HG03342 (cell line): ENCODE data around the gene NPSR1.

Experiments used
- ATAC-seq: cut with Tn5 transposase; IDR thresholded peaks from one replicate; pipeline ENCODE4 v1.9.1; 2021; ENCODE audit warnings: mild to moderate bottlenecking, moderate library complexity; ENCODE audit not compliant: unreplicated experiment

Gene NPSR1

DNA sequence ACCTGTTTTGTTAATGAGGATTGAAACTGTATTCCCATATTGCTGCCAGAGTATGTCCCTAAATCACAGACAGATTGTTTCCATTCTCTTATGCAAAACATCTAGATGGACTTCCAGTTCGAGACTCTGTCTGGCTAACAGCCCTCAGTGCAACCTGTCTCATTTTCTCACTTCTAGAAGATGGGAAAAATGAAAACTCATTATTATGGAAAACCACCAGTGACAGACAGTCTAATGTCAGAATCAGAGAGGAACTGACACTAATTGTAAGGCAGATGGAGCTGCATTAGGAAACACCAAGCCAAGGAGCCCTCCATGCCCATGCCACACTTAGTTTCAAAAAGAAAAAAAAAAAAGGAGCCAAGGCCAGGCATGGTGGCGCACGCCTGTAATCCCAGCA is 61.6 kb downstream of the NPSR1 start:
- ATAC-seq = no peak

DNA sequence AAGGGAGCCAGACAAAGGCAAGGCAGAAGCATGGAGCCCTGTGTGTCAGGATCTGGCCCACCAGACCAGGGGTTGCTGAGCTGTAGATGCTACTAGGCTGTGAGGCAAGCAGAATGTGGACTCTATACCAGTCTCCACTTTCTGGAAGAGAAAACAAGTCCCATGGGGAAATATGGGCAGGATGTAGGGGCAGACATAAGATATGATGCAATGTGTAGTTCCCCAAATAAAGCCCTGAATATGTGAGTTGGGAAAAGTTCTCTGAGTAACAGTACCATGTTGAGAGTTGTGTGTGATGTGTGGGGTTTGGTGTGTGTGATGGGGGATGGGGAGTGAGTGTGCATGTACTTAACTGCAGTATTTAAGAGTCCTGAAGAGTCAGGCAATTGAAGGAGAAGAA is 62.3 kb downstream of the NPSR1 start:
- ATAC-seq = no peak

DNA sequence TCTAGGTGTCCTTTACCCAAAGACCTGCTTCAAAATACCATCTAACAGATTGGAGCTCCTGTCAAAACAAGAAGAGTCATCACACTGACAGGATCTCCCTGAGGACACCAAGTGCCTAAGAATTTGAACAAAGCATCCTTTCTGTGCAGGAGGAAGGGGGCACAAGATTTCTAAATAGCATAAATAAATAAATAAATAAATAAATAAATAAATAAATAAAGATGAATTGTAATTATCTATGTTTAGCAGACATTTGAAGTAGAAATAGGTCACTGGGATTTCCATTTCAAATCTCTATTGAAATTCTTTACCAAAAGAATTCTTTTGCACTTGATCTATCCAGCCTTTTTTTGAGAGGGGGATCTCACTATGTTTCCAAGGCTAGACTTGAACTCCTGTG is 65.3 kb downstream of the NPSR1 start:
- ATAC-seq = no peak

DNA sequence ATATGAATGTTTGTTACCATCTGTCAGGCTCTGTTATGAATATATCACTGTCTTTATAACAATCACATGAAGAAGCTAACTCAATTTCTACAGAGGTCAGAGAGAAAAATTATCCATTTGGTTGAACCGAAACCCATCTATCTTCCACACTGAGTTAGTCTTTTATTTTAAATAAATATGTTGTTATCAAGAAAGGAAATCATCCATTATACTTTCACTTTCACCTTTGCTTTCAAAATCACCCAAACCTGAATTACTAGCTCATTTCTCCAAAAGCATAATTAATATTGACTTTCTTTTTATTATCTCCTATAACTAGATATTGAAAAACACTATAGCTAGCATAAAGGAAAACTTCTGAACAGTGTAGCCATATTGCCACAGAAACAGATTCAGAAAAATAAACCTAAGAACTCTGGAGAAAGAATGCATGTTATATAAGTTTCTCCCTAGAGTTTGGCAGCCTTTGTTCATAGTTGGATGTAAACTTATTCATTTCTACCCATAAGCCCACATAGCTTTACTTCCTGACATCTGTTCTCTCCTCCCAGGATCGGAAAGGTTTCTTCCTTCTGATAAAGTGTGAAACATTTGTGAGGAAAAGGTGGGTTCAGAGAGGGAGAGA is 66.0 kb downstream of the NPSR1 start:
- no peak for ATAC-seq

DNA sequence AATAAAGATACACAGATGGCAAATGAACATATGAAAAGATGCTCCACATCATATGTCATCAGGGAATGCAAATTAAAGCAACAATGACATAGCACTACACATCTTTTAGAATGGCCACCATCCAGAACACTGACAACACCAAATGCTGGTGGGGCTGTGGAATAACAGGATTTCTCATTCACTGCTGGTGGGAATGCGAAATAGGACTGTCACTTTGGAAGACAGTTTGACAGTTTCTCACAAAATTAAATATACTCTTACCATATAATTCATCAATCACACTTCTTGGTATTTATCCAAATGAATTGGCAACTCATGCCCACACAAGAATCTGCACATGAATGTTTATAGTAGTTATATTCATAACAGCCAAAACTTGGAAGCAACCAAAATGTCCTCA is 68.2 kb downstream of the NPSR1 start:
- no peak for ATAC-seq

DNA sequence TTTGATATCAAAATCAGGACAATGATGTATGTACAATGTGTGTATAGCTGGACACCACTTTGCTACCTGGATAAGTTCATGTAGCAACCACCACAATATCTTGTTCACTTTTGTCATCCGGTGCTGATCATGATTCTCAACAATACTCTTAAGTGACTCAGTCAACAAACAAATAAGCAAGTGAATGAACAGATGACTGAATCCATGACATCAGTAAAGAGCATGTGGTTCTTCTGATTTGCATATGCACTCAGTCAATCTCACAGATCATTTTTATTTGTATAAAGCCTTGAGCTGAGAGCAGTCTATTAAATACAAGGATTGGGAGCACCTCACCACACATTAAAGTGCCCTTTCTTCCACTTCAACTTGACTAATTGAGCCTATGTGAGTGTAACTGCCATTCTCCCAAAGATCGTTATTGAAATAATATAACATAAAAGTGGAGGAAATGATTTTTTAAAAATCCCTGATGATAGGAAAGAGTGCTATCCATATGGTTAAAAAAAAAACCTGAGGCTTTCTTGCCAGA is 69.5 kb downstream of the NPSR1 start:
- ATAC-seq = no peak

DNA sequence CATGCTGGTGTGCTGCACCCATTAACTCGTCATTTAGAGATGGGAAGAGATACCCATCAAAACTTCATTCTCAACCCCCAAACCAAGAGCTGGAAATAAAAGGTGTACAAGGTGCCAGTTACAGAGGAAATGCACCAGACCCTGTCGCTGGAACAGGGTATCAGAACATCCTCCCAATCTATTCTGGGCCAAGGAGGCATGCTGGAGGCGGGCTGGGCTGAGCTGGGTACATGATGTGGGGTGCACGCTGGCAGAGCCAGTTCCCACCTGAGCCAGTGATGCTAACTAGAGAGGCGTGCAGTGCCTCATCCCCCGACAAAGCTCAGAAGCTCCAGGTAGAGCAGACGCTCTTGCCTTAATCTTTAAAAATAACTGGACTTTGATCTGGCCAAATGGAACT is 70.1 kb downstream of the NPSR1 start:
- no peak for ATAC-seq

DNA sequence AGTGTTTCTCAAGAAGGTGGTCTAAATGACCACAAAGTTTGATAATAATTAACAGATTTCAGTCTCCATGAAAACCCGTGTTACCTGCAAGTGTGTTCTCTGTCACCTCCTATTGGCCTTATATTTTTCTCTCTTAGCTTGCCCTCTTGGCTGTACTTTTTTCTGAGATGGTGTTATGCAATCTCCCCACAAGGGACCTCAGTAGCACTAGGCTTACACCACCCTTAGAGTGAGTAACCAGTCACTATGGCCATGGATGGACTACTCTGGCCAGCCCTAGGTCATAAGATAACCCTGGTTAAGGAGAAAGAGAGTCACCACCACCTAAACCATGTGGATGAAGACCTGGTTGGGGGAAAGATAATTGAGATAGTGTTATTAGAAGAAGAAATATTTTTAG is 76.8 kb downstream of the NPSR1 start:
- no peak for ATAC-seq

DNA sequence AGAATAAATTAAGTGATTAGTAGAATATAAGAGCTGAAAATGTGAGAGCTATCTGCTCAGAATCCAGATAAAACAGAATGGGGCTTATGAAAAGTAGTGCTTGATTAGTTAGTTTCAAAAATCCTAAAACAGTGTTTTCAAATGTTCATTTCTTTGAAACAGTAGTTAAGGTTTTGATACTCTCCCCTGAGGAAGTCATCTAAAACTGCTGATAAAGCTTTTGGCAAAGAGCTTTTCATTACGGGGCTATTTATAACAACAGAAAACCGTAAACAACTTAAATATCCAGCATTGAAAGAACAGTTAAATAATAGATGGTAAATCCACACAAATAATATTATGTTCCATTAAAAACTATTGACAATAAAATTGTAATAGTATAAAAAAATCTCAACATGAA is 77.5 kb downstream of the NPSR1 start:
- no peak for ATAC-seq

DNA sequence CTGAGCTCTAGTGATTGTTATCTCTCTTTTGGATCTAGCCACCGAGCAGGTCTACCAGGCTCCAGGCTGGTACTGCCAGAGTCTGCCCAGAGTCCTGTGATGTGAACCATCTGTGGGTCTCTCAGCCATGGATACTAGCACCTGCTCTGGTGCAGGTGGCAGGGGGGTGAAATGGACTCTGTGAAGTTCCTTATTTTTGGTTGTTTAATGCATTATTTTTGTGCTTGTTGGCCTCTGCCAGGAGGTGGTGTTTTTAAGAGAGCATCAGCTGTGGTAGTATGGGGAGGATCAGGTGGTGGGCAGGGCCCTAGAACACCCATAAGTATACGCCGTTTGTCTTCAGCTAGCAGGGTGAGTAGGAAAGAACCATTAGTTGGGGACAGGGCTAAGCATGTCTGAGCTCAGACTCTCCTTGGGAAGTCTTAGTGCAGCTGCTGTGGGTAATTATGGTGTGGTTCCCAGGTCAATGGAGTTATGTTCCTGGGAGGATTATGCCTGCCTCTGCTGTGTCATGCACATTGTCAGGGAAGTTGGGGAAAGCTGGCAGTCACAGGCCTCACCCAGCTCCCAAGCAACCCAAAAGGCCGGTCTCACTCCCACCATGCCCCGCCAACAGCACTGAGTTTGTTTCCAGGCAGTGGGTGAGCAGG is 81.8 kb downstream of the NPSR1 start:
- no peak for ATAC-seq

DNA sequence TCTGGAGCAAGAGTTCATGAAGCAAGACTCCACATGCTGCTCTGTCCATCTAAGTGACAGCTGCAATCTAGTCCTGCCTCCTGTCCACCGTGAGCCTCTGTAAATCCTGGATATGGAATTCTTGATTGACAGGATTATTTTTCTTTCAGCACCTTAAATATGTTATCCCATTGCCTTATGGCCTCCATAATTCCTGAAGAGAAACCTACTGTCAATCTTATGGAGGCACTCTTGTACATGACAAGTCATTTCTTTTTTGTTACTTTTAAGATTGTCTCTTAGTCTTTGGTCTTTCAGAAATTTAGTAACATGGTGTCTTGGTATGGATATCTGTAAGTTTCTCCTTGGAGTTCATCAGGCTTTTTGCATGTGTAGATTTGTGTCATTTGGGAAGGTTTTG is 82.8 kb downstream of the NPSR1 start:
- ATAC-seq = no peak

DNA sequence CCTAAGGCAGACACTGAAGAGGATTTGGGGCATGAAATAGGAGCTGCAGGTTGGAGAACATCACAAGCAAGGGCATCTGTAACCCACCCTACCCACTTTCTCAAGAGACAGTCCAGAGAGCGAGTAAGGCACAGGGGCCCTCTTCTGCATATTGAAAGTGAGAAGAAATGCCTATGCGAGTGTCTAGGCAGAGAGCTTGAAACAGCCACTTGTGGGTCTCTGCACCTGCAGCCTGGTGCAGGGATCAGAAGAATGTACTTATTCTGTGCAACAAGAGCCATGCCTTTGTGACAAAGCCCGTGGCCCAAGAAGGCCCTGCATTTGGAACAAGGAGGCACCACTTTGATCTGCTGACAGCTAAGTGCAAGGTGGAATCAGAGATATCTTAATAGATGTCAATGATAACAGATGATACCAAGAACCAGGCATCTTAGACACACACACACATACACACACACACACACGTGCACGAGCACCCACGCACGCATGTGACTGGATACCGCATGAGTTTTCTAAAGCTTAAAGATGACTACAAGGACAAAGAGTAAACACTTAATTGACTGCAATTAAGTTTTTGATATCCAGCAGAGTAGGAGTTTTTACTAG is 89.3 kb downstream of the NPSR1 start:
- ATAC-seq = no peak

DNA sequence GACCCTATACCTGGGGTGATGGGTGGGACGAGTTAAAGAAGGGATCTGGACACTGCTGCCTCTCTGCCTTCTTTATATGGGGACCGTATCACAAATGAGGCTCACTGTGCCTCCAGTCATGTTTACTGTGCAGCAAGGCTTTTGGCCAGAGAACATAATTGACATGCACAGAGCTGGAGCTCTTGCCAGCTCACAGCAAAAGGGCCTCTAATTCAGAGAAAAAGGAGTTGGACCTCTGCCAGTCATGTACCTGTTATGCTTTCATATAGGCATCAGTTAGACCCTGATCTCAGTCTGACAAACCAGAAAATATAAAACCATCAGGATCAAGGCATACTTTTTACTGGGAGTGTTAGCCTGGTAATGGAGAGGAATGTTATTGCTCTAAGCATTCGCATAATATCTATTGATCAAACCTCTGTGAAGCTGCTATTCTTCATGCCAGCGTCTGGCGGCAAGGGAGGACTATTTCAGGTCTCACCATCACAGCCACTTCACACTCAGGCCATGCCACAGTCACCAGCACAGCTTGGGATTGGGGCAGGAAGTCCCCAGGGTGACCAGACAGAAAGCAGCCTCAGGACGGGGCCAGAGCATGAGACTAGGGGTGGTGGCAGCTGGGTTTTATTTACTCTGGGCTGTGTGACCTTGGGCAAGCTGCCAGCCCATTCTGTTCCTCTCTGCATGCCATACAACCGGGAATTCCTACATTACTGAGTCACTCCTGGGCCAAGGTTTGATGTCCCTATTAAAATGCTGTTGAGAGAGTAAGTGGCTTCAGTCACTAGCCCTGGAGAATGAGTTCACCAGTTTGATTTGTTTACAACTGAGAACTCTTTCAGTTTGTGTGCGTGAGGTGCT is 90.1 kb downstream of the NPSR1 start:
- no peak for ATAC-seq

DNA sequence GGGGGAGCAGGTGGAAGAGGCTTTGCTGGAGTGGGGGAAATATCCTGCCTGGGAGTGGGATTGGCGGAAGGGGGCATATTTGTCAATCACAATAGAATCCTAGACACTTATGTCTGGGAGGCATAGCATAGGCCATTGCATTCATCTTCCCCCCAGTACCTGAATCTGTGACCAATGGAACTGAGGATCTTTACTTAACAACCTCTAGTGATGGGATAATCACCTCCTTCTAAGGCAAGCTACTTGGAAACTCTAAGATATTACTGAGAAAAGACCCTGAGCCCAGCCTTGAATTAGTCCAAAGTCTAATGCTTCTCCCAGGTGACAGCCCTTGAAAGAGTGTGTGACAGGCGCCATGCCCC is 90.7 kb downstream of the NPSR1 start:
- ATAC-seq = no peak

DNA sequence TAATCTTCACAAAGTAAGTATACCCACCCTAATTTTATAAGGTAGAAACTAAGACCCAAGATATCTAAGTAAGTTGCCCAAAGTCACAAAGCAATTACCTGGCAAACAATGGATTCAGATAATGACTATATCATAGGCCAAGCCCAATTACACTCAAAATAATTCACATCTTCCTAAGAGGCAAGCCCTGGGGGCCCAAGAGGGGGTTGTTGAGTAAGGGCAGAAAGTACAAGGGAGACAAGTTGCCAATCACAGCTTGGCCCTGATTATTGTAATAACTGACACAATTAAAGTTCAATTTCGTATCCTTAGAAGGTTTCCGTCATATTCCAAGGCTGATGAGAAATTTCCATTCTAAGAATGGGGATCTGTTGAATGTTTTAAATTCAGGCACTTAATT is 91.4 kb downstream of the NPSR1 start:
- ATAC-seq = no peak

DNA sequence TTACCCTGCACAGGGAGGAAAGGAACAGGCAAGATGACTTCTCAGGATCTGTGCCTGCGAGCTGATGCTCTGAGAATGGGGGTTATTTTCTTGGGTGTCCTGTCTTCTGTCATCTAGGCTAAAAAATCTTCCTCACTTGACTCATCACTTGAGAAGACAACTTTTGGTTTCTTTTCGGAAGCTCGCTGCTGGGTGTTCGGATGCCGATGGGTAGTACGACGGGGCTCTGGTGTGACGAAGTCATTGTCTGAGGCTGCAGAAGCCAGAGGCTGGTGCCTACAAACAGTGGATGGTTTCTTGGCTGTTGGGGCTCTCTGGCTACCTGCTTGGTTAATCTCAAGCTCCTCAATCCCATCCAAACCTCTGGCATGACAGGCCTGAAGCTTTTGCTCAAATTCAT is 92.2 kb downstream of the NPSR1 start:
- ATAC-seq = no peak

DNA sequence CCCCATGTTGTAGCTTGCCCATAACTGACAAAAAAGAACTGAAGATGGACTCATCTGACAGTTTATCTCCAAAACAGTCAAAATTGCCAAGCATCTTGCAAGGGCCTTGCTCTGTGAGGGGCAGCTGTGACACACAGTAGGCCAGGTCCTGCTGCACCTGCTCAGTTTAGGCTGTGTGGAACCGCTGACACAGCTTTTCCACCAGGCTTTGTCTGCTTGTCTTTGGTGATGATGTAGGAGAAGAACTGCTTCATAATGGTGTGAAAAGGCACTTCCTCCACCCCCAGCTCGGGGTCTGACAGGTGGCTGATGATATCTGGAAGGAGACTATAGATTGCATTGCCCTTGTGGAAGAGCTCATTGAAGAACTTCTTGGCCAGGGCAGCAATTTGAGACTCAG is 92.6 kb downstream of the NPSR1 start:
- ATAC-seq = no peak

DNA sequence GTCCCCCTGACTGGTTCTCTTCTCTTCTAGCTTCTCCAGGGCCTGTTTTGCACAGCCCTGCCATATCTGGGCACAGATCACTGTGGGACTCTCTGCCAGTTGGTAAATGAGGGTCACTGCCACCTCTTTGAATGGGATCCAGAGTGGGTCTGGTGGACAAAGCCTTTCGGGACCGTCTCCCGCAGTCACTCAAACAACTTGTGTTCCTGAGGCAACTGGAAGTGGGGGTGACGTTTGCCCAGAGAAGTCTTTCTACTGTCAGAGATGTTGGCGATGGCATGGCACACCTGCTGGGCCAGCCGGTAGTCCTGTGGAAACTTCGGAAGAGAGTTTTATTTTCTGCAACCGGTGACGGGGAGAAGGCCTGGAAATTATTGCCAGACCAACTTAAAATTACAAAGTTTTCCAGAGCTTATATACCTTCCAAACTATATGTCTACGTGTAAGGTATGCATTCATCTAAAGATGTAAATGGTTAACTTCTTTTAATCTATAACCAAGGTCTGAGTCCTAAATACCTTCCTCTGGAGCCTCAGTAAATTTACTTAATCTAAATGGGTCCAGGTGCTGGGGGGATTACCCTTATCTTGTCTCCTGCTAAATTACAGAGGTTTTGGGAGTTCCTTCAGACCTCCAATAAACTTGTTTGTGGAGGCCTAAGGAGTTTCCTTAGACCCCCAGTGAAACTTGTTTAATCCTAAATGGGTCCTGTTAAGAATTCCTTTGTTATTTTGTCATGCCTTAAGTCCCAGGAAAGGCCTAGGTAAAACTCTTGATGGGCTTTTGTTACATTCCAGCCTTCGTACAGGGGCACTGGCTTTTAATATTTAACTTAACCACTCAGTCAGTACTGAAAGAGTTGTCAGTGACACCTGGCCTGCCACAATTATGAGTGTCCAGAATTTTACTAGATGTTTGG is 94.0 kb downstream of the NPSR1 start:
- ATAC-seq = no peak

DNA sequence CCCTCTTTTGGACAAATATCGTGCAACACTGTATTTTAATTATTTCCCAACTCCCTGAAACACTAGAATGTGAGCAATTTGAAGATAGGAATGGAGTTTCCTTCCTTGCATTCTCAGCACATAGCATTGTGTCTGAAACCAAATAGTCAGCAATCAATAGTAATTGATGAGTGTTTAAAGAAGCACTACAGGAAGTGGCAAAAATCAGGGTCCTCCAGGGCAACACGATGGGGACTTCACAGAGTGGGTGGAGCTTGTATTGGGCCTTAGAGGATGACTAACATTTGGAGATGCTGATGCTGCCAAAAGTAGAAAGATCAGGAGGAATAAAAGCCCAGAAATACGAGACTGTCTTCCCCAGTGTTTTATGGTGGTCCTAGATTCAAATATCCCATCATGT is 94.9 kb downstream of the NPSR1 start:
- ATAC-seq = no peak

DNA sequence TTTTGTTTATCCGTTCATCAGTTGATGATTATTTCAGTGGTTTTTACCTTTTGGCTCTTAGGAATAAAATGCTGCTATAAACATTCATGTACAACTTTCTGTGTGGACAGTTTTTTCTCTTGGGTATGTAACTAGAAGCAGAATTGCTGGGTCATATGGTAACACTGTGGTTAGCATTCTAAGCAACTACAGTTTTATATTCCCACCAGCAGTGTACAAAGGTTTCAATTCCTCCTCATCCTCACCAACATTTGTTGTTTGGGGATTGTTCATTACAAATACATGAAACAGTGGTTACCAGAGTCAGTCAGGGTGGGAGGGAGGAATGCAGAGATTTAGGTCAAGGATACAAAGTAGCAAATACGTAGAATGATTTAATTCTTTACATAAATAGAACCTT is 97.0 kb downstream of the NPSR1 start:
- ATAC-seq = no peak

DNA sequence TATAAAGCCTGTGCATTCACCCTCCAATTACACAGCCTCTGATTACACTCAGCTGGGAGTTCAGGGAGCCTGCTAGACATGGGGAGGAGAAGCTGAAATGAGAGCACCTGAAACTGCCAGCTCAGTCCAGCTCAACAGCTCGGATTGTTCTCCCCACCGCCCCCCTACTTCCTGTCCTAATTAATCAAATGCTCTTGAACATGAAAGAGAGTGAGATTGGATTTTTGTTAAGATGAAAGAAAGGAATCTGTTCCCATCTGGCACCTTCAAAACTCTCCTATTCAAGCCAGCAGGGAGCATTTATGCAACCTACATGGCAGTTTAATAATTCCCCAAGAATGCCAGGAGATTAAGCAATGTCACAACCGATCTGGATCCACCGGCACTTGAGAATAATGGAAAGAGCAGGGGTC is 98.0 kb downstream of the NPSR1 start:
- ATAC-seq = no peak
